ENCODE data around the gene CREBBP.

DNA sequence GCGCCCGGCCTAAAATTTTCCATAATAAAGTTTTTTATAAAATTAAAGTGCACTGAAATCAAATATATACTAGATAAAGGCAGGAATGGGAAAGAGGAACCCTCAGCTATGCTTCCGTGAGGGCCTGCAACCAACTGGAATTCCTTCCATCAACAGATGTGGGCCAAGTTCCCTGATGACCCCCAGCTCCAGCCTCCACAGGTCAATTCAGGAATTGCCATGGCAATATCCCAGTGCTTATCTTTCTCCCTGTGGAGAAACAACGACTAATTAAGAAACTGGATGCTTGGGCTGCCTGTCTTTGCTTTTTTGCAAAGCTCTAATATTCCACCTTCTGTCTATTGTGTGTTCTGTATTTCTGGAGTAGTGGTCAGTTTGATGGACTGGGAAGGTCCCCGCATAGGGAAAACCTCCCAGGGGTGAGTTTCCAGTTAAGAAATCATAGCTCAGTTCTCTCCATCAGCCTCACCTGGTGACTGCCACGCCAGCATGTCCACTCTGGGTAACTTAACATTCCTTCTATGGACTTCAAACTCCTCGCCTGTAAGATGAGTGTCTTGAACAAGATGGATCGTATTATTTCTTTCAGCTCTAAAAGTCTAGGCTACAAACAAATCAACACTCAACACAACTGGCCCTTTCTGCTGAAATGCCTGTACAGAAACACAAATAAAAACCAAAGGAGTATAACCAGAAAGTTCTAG lies 67.9 kb downstream of the CREBBP start:
- TF ChIP-seq, protein P1, sequence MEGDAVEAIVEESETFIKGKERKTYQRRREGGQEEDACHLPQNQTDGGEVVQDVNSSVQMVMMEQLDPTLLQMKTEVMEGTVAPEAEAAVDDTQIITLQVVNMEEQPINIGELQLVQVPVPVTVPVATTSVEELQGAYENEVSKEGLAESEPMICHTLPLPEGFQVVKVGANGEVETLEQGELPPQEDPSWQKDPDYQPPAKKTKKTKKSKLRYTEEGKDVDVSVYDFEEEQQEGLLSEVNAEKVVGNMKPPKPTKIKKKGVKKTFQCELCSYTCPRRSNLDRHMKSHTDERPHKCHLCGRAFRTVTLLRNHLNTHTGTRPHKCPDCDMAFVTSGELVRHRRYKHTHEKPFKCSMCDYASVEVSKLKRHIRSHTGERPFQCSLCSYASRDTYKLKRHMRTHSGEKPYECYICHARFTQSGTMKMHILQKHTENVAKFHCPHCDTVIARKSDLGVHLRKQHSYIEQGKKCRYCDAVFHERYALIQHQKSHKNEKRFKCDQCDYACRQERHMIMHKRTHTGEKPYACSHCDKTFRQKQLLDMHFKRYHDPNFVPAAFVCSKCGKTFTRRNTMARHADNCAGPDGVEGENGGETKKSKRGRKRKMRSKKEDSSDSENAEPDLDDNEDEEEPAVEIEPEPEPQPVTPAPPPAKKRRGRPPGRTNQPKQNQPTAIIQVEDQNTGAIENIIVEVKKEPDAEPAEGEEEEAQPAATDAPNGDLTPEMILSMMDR (IDR thresholded peaks at IDR 0.05) = no peak
- TF ChIP-seq POLR2AphosphoS5 (IDR thresholded peaks at IDR 0.05) = no peak
- no peak for TF ChIP-seq EP300 (IDR thresholded peaks at IDR 0.05)
